CD4-positive, alpha-beta T cell treated with Interleukin-1 beta for 1 hour (primary cell): Measurements from ENCODE around the gene ANXA9.

Experiments
- DNase-seq, 2 donors: peaks; one replicate each; pipeline ENCODE4 v3.0.0-alpha.2; 2020 to 2022

The ANXA9 gene

GRCh38 chr1:151006327-151007052 lies 24.4 kb downstream of the ANXA9 start, which contains the start of gene MINDY1:
MINDY1 (minus strand) TSS chr1:151006902; CDS start chr1:151002617, 4,285 bp downstream.
- DNase-seq = peak; percentile 47 to 59

- DNase-seq = no peak
Observed at GRCh38 chr1:151007853-151008243, 25.8 kb downstream of the ANXA9 start.

GRCh38 chr1:151008244-151009205 lies 26.4 kb downstream of the ANXA9 start, which contains the start of gene PRUNE1:
PRUNE1 (plus strand) TSS chr1:151008449; CDS start chr1:151008633, 184 bp downstream.
- DNase-seq = peak; percentile 98

- no peak for DNase-seq
Observed at GRCh38 chr1:151009206-151009587, 27.1 kb downstream of the ANXA9 start.

DNA sequence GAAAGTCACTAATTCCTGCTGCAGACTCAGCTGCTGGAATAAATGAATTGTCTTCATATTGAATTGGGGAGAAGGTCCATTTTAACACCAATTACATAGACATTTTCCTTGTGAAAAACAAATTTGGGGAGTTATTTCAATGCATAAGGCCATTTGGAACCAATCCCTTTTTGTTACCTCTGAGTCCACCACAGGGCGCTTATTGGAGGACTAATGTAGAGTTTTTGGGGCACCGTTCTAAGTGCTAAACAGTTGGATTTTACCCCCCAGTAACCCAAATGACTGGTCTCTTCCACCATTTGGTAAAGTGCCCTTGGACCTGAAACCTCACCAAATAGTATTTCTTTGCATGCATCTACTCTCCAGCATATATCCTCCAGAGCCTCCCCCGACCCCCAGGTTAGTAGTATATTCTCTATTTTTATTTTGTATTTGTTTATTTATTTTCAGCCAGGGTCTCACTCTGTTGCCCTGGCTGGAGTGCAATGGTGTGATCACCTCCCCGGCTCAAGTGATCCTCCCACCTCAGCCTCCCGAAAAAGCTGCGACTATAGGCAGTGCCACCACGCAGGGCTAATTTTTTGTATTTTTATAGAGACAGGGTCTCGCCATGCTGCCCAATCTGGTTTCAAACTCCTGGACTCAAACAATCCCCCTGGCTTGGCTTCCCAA lies 27.7 kb downstream of the ANXA9 start:
- no peak for DNase-seq

- DNase-seq = no peak
Observed at GRCh38 chr1:151010346-151010726, 28.2 kb downstream of the ANXA9 start.

GRCh38 chr1:151011154-151011850 lies 29.2 kb downstream of the ANXA9 start:
- DNase-seq = no peak

DNA sequence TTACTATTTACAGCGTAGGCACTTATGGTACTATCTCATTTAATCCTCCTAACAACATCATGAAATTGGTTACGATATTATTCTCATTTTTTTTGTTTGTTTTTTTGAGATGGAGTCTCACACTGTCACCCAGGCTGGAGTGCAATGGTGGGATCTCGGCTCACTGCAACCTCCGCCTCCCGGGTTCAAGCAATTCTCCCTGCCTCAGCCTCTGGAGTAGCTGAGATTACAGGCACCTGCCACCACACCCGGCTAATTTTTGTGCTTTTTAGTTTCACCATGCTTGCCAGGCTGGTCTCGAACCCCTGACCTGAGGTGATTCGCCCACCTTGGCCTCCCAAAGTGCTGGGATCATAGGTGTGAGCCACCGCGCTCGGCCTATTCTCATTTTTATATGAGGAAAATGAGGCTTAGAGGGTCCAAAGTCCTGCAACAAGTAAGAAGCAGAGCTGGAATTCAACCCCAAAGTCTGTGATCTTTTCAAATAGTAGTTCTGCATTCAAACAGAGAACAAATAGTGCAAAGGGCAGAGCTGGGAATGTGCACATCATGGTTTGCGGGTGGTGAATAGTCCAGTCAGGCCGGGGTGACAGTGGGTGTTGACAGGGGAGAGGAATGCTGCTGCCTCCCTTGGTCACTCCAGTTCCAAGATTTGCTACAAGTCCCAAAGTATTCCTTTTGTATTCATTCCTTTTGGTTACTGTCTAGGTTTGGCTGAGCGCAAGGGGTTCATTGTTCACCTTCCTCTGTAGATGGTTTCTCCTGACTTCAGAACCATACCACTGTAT lies 30.8 kb downstream of the ANXA9 start:
- no peak for DNase-seq

- no peak for DNase-seq
Observed at GRCh38 chr1:151013518-151013917, 31.4 kb downstream of the ANXA9 start.

DNA sequence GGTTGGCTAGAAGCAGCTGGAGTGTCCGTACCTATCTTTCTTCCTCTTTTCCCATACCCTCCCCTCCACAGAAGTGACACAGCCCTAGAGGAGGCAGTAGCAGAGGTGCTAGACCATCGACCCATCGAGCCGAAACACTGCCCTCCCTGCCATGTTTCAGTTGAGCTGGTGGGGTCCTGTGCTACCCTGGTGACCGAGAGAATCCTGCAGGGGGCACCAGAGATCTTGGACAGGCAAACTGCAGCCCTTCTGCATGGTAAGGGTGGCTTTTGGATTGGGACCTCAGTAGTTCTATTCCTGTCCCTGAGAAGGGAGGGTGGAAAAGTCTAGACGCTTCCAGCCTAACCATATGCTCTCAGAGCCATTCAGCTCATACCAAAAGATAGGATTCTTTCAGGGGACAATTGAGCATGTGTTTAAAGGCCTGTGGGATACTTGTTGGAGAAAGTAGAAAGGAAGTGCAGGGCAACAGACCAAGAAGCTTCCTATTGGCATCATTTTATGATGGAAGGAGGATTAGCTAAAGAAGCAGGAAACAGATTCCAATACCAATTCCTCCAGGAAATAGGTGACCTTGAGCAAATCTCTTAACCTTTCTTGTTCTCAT lies 42.6 kb downstream of the ANXA9 start:
- DNase-seq = peak; percentile 87 to 90

- no peak for DNase-seq
Observed at GRCh38 chr1:151026460-151026859, 44.4 kb downstream of the ANXA9 start.

DNA sequence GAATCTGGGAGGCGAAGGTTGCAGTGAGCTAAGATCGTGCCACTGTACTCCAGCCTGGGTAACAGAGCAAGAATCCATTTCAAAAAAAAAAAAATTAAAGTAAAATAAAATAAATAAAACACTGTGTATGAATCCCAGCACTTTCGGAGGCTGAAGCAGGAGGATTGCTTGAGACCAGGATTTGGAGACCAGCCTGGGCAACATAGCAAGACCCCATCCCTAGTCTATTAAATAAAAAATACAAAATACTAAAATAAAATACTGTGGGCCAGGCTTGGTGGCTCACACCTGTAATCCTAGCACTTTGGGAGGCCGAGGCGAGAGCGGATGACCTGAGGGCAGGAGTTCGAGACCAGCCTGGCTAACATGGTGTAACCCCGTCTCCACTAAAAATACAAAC lies 50.1 kb downstream of the ANXA9 start:
- no peak for DNase-seq

- no peak for DNase-seq
Observed at GRCh38 chr1:151035167-151035566, 53.1 kb downstream of the ANXA9 start.

GRCh38 chr1:151036356-151036755 lies 54.3 kb downstream of the ANXA9 start, which contains the start of gene BNIPL:
BNIPL (plus strand) TSS chr1:151036586; CDS start chr1:151036726, 140 bp downstream.
- no peak for DNase-seq

- DNase-seq = no peak
Observed at GRCh38 chr1:151037032-151037431, 54.9 kb downstream of the ANXA9 start.

- no peak for DNase-seq
Observed at GRCh38 chr1:151039521-151039920, 57.4 kb downstream of the ANXA9 start.

GRCh38 chr1:151043163-151043562 lies 61.1 kb downstream of the ANXA9 start:
- DNase-seq = peak in 1 of 2 donors; percentile 31
